T-helper 17 cell (primary cell): ENCODE data around the gene INO80D. TPM values are rescaled to one million over a fixed set of nuclear protein-coding genes. Genes with fewer than 3 reads are reported as not detected.

Experiments used
- ATAC-seq: fragments of 150-1000 bp; cut with Tn5 transposase; 2 replicates; pipeline ENCODE4 v1.10.0; 2021; ENCODE audit warnings: mild to moderate bottlenecking, moderate library complexity
- DNase-seq, 3 donors: peaks; one replicate each; pipeline versions ENCODE4 v3.0.0 to v3.0.0-alpha.2; 2020 to 2021
- H3K9me3 ChIP-seq: one replicate; pipeline ENCODE4 v1.7.0; 2013; ENCODE audit warnings: low read length, mild to moderate bottlenecking; ENCODE audit not compliant: control insufficient read depth, poor library complexity, severe bottlenecking
- H3K27ac Mint-ChIP-seq: one replicate; pipeline ENCODE4 v1.8.0; 2022; ENCODE audit warnings: mild to moderate bottlenecking, moderate library complexity, mixed read lengths
- H3K27me3 Mint-ChIP-seq: one replicate; pipeline ENCODE4 v1.8.0; 2022; ENCODE audit warnings: mixed read lengths
- H3K36me3 Mint-ChIP-seq: one replicate; pipeline ENCODE4 v1.8.0; 2022; ENCODE audit warnings: low read depth, mixed read lengths
- H3K4me1 Mint-ChIP-seq: one replicate; pipeline ENCODE4 v1.8.0; 2022; ENCODE audit warnings: mild to moderate bottlenecking, mixed read lengths
- H3K4me3 Mint-ChIP-seq: one replicate; pipeline ENCODE4 v1.8.0; 2022; ENCODE audit warnings: mild to moderate bottlenecking, moderate library complexity, mixed read lengths
- total RNA-seq, 4 donors: library from RNA in 2 of 4; stranded (reverse) in 2 of 4; gene quantifications; one replicate each; pipeline ENCODE4 v1.2.3 and lab custom pipeline; 2022 to 2026

The INO80D gene
- total RNA-seq, 2 donors from 2014 or later = 52.7 to 53.0 TPM

DNA sequence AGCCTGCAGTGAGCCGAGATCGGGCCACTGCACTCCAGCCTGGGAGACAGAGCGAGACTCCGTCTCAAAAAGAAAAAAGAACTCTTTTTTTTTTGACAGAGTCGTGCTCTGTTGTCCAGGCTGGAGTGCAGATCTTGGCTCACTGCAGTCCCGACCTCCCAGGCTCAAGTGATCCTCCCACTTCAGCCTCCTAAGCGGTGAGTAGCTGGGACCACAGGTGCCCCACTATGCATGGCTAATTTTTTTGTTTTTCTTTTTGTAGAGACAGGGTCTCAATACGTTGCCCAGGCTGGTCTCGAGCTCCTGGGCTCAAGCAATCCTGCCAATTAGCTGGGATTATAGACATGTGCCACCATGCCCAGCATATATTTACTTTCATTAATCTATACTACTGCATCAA is 12.5 kb upstream of the INO80D start:
- H3K36me3 Mint-ChIP-seq = no peaks in the 10 kb centered on the region
- H3K27me3 Mint-ChIP-seq = no peaks in the 10 kb centered on the region
- ATAC-seq (no peak), DNase-seq (no peak)
- H3K27ac Mint-ChIP-seq = no peak overlapping the region
- no peaks in the 10 kb centered on the region for H3K4me1 Mint-ChIP-seq
- H3K4me3 Mint-ChIP-seq = no peak overlapping the region
- no peaks in the 10 kb centered on the region for H3K9me3 ChIP-seq

DNA sequence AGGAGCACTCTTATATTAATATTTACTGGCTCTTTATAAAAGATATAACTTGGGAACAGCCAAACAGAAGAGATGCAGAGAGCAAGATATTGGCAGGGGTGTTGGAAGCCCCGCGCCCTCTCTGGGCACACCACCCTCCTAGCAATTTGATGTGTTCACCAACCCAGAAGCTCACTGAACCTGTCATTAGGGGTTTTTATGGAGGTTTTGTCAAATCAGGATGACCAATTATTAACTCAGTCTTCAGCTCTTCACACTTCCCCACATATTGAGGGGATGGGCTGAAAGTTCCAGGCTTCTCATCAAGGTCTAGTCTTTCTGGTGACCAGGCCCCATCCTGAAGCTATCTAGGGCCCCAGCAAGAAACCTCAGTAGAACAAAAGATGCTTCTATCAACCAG is 10.9 kb upstream of the INO80D start:
- H3K27ac Mint-ChIP-seq = no peak overlapping the region
- no peak overlapping the region for H3K4me3 Mint-ChIP-seq
- DNase-seq (no peak), ATAC-seq (no peak)
- no peaks in the 10 kb centered on the region for H3K27me3 Mint-ChIP-seq
- H3K9me3 ChIP-seq = no peaks in the 10 kb centered on the region
- peaks cover 2% of the 10 kb centered on the region for H3K4me1 Mint-ChIP-seq
- peaks cover 2% of the 10 kb centered on the region for H3K36me3 Mint-ChIP-seq

DNA sequence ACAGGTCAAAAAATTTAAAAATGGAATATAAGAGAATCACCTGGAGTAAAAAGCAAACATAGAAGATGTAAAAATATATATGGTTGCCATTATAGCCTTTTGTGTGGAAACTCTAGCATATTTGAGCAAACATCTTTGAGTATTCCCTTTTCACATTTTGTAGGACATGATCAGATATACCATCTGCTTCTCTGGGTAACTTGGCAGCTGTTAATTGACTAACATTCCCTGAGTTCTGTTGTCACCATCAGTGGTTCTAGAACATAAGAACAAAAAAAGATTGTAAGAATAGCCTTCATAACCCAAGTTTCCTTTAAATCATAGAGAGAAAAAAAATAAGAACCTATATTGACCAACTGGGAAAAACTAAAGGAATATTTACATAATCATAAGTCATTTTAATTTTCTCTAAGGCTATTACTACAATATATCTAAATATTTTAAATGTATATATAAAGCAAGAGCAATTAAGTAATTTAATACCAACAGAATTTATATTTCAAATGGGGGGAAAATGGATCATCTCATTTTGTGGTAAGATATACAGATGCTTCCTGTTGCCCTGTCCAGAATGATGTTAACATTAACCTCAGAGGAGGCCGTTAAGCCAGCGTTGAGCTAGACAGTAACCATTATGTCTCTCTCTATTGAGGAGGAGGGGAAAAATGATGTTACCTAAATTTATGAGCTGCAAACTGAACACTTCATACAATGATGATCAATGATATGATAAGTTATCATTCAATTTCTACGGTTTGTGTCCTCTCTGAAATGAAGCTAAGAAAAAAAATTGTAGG is 9.8 kb upstream of the INO80D start:
- Mint-ChIP-seq H3K27ac (no peak overlapping the region), H3K36me3 (peaks cover 2% of the 10 kb centered on the region), H3K4me3 (no peak overlapping the region), H3K27me3 (no peaks in the 10 kb centered on the region), H3K4me1 (peaks cover 2% of the 10 kb centered on the region)
- DNase-seq (no peak), ATAC-seq (no peak)
- no peaks in the 10 kb centered on the region for H3K9me3 ChIP-seq

DNA sequence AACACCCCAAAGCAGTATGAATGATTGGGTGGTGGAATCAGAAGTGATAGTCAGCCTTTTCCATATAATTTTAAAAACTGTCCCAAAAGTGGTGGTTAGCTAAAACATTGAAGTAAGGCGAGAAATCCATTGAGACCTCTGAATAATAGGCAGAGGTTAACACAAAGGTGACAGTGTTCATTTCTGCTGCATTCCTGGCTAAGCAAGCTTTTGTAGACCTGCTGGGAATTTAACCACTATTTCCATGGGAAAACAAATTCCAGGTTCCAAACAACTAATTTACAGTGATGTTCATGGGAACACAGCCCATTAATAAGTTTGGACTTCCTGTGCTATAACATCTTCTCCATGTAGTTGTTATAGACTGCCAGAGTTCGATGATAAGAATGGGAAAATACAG is 6.3 kb upstream of the INO80D start:
- Mint-ChIP-seq H3K27ac (no peak overlapping the region), H3K36me3 (peaks cover 2% of the 10 kb centered on the region), H3K27me3 (no peaks in the 10 kb centered on the region), H3K4me3 (no peak overlapping the region), H3K4me1 (peaks cover 3% of the 10 kb centered on the region)
- ATAC-seq = no peak
- no peak for DNase-seq
- no peaks in the 10 kb centered on the region for H3K9me3 ChIP-seq

DNA sequence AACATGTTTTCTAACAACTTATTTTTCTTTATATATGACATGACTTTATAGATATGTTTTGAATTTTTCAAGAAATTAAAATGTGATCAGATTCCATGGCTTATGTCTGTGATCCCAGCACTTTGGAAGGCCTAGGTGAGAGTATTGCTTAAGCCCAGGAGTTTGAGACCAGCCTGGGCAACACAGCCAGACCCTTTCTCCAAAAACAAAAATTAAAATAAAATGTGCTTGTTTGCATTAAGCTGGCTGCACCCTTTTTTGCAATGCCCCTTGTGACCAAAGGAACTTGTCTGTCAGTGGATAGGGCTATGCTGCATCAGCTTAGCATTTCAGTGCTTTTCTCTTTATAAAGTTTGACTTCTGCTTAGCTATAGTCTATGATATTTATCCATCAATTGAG is 2.3 kb upstream of the INO80D start:
- Mint-ChIP-seq H3K27me3 (no peaks in the 10 kb centered on the region), H3K4me1 (peaks cover 21% of the 10 kb centered on the region), H3K36me3 (peaks cover 4% of the 10 kb centered on the region), H3K4me3 (no peak overlapping the region), H3K27ac (no peak overlapping the region)
- DNase-seq (no peak), ATAC-seq (no peak)
- H3K9me3 ChIP-seq = no peaks in the 10 kb centered on the region

DNA sequence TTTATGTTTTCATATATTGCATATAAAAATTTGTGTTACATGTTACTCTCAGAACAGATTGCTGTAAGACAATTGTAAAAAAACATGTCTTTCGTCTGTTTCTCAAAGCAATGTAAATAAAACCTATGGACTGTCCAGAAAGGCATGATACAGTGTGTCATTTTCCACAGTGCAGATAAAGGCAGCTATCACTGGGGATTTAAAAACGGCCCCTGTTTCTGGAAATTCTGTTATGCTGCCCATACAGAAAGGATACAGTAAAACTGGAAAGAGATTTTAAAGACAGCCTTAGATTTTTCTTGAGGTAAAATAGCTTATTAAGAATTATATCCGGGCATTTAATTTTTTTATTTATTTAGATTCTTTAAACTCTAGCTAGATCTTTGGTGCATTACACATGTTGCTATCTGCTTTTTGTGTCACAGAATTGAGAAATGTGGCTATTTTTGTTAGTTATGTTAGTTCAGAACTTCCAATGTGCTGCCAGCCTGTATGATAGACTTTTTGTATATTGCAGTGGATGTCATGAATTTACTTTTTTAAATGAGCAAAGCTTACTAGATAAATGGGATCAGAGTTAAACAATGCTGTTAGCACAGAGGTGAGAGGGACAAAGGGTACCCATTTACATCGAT is 859 bp upstream of the INO80D start:
- Mint-ChIP-seq H3K4me1 (peaks cover 18% of the 10 kb centered on the region), H3K4me3 (peak overlapping the region; percentile 88), H3K27ac (peak overlapping the region; percentile 99)

DNA sequence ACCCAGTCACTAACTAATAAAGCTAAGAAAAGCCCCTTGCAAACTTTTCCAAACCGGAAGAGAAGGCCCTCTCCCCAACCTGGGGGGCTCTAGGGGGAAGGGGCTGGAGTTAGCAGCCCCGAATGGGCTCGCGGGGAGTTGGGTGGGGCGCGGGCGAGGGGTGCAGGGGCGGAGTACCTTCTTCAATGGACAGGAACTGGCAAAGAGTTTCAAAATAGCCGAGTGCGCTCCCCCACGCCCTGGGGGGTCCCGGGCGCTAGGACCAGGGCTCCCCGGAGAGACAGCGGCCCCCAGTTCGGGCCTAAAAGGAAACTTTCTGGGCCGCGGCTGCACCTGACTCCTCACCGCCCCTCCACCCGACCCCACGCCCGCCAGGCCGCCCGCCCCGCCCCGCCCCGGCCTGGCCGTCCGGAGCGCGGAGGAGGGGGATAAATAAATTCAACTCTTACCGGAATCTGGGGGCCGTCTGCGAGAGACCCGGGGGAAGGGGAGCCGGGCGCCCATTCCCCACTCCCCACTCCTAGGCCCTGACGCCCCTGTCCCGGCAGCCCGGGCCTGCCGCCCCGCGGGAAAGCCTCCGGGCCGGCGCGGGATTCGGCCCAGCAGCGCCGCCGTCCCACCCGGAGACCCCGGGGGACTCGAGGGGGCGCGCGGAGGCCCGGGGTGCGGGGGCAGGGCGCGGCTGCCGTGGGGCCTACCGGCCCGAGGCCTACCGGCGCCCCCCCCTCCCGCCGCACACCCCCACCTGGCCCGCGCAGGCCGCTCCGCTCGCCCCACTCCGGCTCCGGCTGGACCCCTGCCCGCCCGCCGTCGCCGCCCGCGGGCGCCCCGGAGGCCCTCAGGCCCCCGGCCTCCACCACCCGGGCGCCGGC is 868 bp downstream of the INO80D start:
- no peaks in the 10 kb centered on the region for H3K9me3 ChIP-seq
- Mint-ChIP-seq H3K27me3 (no peaks in the 10 kb centered on the region), H3K36me3 (peaks cover 2% of the 10 kb centered on the region), H3K4me3 (peak overlapping the region; percentile 98), H3K4me1 (peaks cover 27% of the 10 kb centered on the region), H3K27ac (peak overlapping the region; percentile 99)
- peak; percentile 24 to 43 (median 35) for DNase-seq
- peak; percentile 29 for ATAC-seq

More for the DNA sequence above, 859 bp upstream of the INO80D start:
- Mint-ChIP-seq H3K27me3 (no peaks in the 10 kb centered on the region), H3K36me3 (peaks cover 2% of the 10 kb centered on the region)
- DNase-seq (no peak), ATAC-seq (no peak)
- H3K9me3 ChIP-seq = no peaks in the 10 kb centered on the region

DNA sequence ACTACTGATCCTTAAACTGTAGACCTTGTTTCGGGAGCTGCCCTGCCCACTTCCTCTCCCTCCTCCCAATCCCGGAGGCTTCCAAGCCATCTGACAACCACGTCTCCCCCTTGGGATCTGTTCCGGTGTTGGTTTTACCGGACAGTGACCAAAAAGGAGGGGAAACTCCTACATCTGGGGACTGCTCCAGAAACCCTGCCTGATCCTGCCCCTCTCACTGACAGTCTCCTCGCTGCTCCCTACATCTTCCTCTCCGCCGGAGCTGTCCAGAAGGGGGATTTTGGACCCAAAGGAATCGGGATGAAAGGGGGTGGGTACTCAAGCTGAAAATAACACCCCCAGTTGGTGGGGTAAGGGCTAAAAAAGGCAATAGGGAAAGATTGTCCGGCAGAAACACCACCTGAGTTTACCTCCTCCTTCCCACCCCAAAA is 1.5 kb downstream of the INO80D start:
- Mint-ChIP-seq H3K27me3 (no peaks in the 10 kb centered on the region), H3K36me3 (peaks cover 2% of the 10 kb centered on the region), H3K4me3 (peak overlapping the region; percentile 98), H3K4me1 (peaks cover 33% of the 10 kb centered on the region), H3K27ac (peak overlapping the region; percentile 98)
- DNase-seq = peak in 1 of 3 donors; percentile 13
- no peak for ATAC-seq
- no peaks in the 10 kb centered on the region for H3K9me3 ChIP-seq

DNA sequence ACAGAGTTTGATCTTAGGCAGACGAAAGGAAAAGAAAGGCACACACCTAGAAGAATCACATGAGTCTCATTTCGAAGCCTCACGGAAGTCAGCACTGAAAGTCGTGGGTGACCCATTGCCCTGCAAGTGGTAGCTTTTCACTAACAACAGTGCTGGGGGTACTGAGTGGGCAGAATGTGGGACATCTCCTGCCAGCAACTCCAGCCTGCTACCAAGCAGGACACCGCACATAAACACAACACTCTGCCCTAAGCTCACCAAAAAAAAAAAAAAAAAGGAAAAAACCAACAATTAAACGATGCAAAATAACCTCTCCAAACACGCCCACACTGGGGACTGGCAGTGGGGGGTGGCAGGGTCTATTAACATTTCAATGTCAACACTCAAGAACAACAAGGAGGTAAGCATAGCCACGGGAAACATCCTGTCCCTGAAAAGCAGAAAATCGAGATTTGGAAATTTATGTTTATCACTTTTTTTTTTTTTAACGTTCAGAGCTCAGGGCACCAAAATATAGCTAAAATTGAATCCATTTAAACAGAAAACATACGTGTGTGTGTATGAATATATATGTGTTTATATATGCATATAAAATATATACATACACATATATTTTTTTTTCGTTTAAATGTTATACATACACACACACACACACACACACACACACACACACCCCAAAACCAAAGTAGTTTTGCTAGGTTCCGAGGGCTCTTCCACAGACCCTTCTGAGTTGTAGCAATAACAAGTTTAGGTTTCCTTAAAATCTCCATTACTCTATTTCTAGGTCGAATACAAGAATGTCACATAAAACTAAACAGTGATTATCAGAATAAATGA is 2.2 kb downstream of the INO80D start:
- no peaks in the 10 kb centered on the region for H3K9me3 ChIP-seq
- Mint-ChIP-seq H3K27ac (peak overlapping the region; percentile 98), H3K4me1 (peaks cover 38% of the 10 kb centered on the region), H3K36me3 (peaks cover 2% of the 10 kb centered on the region), H3K4me3 (peak overlapping the region; percentile 98), H3K27me3 (no peaks in the 10 kb centered on the region)
- ATAC-seq (no peak), DNase-seq (no peak)

DNA sequence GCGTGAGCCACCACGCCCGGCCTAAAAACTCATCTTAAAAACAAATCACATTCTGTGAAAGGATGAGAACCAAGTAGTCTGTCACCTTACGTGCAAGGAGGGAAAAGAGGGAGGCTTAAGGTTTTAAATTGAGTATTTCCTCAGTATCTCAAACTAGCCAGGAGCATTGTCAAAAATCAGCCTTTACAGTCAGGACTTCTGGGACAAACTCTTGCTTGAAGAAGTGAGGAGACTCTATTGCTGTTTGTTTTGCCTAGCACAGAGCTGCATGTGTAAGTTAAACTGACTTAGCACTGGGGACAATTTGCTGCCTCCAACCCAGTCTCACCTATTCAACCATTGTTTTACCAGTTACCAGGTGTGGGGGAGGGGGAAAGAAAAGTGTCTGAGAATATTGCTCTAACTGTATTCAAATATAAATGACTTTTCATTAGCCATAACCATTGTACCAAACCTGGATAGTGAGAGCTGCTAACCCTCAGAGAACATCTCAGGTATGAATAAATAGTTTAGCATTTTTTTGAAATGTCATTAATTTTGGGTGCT is 3.6 kb downstream of the INO80D start:
- Mint-ChIP-seq H3K27ac (no peak overlapping the region), H3K27me3 (no peaks in the 10 kb centered on the region), H3K36me3 (peaks cover 2% of the 10 kb centered on the region), H3K4me3 (peak overlapping the region; percentile 12), H3K4me1 (peaks cover 45% of the 10 kb centered on the region)
- ATAC-seq (no peak), DNase-seq (no peak)
- no peaks in the 10 kb centered on the region for H3K9me3 ChIP-seq

DNA sequence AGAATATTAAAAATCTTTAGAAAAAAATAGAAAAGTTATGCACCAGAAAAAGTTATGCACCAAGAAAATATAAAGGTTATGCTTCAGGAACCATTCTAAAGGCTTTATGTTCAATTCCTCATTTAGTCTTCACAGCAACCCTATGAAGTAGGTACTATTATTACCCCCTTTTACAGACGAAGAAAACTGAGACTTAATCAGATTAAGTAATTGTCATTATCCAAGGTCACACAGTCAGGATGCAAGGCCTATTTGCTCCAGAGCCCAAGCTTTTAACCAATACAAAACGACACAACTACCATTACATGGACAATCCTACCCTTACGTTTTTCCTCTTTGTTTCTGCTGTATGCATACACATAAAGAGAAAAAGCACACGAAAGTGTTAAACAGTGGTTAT is 5.0 kb downstream of the INO80D start:
- Mint-ChIP-seq H3K4me1 (peaks cover 41% of the 10 kb centered on the region), H3K4me3 (no peak overlapping the region), H3K36me3 (peaks cover 2% of the 10 kb centered on the region), H3K27ac (peak overlapping the region; percentile 83), H3K27me3 (no peaks in the 10 kb centered on the region)
- H3K9me3 ChIP-seq = no peaks in the 10 kb centered on the region
- DNase-seq = no peak
- no peak for ATAC-seq

DNA sequence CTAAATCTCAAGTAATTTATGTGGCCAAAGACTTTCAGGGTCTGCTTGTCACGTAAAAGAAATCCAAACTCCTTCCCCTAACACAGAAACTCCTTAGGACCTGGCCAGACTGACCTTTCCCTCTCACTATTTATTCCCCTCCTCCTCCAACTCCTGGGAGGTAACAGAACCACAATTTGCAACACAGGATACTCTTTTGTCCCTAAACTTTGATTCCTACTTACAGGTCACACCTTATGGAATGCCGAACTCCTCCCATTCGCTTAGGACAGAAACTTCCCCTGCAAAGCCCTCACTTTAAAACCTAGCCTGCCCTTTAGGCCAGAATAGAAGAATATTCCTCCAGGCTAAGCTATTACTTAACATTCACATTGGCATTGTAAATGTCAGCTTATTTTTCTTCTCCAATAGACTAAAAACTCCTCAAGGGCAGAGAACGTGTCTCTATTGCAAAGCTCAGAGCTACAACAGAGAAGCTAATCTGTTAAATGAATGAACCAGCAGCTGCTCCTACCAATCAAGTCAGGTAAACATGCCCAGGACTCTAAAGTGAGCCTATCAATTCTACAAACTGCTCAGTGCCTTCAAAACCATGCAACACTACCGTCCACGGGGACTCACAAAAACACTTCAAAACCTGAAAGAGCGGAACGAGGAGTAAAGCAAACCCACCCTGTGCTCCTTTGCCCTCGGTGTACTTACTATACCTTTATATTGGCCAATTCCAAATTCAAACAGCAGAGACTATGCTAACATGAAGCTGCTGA is 6.1 kb downstream of the INO80D start:
- H3K9me3 ChIP-seq = no peaks in the 10 kb centered on the region
- Mint-ChIP-seq H3K36me3 (peaks cover 2% of the 10 kb centered on the region), H3K27ac (peak overlapping the region; percentile 19), H3K4me3 (no peak overlapping the region), H3K27me3 (no peaks in the 10 kb centered on the region), H3K4me1 (peaks cover 43% of the 10 kb centered on the region)
- DNase-seq (no peak), ATAC-seq (no peak)
